DMS53 (cell line): ENCODE data around the gene MLKL.
A peak's percentile ranks its signal among the peaks of the same experiment; 100 is the strongest.
"Not testable (repeated sequence)": the region's sequence is repeated elsewhere in the genome, so short reads cannot be mapped to it uniquely, and the experiment has no call there.

Experiments
- DNase-seq: peaks from one replicate; lab custom pipeline; 2025; lab: John Stamatoyannopoulos, UW

The MLKL gene

DNA sequence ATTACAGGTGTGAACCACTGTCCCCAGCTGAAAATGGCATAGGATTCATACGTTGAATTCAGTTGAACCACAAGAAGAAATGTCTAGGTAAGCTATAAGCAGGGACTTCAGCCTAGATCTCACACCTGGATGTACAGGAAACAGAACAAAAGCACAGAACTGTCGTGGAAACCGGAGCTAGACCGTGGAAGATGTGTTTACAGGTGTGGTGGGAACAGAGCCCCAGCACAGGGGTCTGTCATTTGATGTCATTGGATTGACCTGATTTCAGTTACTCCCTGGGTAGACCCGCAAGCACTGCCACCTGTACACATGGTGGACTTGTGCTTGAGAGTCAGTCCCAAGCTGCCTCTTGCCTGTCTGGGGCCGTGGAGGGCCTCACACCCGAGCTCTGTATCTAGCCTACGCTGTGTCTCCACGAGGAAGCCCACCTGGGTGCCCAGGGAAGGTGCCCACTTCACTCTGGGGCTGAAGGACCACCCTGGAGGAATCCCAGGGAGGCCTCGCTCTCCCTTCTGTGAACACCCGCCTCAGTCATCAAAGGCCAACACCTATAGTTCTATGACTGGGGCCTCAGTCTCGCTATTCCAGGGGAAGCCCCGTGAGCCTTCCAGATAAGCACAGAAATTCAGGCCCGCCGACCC is 32.2 kb upstream of the MLKL start:
- DNase-seq, result no peak

DNA sequence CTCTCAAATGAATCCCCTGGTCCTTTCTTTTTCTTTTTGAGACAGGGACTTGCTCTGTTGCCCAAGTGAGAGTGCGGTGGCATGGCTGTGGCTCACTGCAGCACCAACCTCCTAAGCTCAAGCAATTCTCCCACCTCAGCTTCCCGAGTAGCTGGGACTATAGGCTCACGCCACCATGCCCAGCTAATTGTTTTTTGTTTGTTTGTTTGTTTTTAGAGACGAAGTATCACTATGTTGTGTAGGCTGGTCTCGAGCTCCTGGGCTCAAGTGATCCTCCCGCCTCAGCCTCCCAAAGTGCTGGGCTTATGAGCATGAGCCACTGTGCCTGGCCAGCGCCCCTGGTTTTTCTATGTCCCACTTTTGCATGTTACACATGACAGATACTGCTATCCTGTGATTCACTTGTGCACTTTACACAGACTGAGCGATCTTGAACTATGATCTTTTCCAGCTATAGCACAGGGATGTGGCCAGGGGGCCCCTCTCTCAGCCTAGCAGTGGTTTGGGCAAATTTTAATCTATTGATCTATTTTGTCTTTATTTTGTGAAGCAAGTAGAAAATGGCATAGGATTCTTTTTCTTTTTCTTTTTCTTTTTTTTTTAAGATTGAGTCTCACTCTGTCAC is 31.3 kb upstream of the MLKL start:
- DNase-seq, result no peak

DNA sequence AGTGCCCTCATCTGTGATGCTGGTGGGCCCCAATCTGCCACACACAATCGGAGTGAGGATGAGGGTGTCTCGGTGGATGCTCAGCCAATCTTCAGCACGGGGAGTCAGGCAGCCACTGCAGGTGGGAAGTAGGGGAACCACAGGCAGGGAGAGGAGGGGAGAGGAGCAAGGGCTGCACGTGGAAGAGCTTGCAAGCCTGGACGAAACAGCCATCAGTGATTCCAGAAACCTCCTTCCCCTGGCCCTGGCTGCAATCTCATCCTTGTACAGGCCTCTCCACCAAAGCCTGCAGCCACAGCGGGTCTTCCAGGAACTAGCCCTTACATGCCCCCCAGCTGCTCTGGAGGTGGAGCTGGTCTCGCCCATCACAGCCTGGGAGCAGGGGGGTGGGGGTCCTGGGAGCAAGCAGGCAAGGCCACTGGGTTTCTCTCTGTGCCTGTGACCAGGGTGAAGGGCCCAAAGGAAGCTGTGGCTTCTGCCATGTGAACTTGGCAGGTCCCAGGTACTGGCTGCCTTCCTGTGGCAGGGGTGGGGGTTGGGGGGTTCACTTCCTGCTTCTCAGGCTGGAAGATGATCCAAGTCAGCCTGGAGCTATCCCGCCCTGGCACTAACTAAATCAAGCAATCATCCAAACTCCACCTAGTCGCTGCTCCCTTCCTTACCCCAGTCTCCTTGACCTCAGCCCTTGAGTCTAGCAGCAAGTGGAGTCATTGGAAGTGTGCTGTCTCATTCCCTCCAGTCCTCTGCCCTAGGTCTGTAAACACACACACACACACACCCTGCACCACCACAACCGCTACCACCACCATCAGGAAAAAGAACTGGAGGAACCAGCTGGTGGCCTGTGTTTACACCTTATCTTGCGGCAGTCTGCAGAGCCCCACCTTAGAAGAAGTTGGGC is 29.4 kb upstream of the MLKL start:
- DNase-seq, result no peak

DNA sequence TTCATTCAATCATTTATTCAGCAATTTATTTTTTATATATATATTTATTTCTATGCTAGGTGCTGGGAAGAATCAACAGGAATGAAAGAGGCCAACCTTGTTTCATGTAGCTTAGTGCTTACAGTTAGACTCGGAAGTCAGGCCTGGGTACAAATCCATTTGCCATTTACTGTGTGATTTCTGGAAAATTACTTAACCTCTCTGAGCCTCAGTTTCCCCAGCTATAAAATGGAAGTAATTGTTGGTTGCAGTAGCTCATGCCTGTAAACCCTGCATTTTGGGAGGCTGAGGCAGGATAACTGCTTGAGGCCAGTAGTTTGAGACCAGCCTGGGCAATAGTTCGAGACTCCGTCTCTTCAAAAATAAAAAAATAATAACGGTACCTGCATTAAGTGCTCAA is 27.2 kb upstream of the MLKL start:
- no peak for DNase-seq

DNA sequence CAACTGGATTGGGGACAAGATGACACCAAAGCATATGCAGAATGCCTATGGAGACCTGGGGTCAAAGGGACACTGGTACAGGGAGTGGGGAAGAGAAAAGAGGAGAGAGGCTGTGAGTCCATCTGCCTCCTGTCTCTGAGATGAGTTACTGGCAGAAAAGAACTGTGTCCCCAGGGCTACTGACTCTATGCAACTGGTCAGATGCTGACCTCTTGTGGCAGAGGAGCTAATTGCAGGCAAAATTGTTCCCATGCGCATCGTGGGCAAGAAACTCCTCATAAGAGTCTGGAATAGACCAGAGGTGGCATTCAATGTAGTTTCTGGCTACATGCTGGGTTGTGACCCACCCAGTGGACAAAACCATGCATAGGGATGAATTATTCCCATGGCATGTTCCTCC is 26.1 kb upstream of the MLKL start:
- DNase-seq, result peak; percentile 37

DNA sequence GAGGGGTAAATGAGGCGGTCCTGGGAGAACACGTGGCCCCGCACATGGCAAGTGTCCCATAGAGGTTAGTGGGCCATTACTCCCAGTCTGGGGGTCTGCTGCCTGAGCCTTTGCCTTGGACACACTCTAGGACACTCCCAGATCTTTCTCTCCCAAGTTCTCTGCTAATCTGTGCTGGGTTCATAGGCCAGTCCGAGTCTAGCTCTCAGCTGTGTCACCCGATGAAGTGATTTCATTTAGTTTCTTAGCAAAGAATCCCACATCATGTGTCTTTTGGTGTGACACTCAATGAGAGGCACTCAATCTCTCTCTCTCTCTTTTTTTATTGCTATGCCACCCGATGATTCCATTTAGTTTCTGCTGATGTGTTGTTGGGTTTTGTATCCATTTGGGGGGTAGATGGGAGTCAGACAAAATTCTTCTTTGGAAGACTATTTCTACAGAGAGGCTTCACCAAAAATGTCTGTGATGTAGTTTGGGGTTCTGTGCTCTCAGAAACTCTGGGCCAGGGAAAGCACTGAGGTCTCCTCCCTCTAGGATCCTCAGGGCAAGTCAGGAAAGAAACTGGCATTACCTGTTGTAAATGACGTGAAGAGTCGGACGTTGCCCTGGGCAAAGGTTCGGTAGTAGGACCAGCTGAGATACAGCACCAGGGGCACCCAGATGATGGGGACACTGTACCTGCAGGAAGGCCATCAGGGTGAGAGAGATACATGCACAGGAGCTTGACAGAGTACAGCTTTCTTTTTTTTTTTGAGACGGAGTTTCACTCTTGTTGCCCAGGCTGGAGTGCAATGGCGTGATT is 25.2 kb upstream of the MLKL start:
- DNase-seq, result no peak

DNA sequence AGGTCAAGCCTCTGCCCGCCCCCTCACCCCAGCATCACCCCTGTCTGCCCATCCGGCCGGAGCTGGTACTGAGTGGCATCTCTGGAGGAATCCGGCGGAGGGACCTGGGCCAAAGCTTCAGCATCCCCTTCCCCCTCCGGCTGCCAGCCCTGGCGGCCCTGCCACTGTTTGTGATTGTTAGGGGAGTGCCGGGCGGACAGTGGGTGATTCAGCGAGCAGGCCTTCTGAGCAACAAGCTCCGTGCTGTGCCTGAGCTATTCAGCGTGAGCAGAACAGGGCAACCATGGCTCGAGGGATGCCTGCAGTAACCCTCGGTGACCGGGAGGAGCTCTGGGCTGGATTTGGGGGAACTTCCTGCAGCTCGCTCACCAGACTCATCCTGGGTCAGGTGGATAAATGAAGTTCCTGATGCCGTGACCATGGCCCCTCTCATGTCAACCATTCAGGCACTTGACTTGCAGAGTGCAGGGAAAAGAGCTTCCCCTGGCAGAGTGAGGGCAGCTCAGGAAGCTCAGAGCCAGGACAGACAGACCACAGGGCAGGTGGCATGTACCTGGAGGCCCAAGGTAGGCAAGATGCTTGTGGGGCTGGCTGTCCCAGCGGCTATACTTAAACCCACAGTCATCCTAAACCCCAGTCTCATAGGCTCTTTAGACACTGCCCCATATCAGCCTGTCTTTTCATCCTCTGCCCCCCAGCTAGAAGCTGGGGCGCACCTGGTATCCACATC is 24.3 kb upstream of the MLKL start:
- DNase-seq, result no peak

DNA sequence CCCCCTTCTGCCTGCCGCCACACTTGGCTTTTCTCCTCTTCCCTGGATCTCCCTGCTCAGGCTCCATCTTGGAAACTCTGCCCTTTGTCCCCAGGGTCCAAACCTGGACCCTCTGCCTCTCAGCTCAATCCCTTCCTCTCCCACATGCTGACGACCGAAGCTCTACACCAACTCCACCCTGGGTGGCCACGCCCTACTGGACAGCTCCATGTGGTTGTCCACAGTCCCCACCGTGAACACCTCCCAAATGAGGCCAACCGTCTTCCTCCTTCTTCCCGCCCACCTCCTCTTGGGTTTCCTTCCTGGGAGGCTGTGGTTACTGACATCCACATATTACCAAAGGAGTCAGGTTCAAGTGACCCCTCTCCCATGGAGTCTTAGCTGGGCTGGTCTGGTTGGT is 22.6 kb upstream of the MLKL start:
- DNase-seq, result no peak

DNA sequence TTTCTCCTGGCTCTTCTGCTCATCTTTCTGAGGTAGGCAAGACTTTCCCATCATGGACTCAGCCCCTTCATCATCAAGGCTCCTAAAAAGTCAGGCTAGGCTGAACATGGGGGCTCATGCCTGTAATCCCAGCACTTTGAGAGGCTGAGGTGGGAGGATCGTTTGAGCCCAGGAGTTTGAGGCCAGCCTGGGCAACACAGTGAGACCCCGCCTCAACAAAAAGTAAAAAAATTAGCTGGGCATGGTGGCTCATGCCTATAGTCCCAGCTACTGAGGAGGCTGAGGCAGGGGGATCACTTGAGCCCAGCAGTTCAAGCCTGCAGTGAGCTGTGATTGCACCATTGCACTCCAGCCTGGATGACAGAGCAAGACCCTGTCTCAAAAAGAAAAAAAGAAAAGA is 21.5 kb upstream of the MLKL start:
- DNase-seq, result not testable (repeated sequence)

DNA sequence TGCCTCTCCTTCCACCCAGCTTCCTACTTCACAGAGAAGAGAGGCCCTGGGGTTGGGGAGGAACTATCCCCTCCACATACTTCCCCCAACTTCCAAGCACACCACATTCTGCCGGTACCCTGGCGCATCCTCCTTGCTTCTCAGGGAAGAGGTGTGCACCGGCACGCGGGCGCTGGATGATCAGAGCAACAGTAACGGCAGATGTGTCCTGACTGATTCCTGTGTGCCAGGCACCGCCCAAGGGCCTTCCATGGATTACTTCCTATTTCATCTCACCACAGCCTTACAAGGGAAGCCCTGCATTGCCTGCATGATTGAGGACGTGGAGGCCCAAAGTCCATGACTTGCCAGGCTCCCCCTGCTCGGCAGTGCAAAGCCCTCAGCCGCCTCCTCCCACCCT is 21.1 kb upstream of the MLKL start:
- DNase-seq, result no peak

DNA sequence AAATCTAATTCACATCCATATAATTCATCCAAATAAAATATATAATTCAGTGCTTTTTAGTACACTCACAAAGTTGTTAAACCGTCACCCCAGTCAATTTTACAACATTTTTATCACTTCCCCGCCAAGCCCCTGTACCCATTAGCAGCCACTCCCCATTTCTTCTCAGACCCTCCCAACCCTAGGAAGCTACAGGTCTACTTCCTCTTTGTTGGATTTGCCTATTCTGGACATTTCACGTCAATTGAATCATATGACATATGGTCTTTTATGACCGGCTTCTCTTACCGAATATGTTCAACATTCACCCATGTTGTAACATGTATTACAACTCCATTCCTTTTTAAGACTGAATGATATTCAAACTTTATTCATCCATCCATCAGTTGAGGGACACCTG is 19.9 kb upstream of the MLKL start:
- no peak for DNase-seq

DNA sequence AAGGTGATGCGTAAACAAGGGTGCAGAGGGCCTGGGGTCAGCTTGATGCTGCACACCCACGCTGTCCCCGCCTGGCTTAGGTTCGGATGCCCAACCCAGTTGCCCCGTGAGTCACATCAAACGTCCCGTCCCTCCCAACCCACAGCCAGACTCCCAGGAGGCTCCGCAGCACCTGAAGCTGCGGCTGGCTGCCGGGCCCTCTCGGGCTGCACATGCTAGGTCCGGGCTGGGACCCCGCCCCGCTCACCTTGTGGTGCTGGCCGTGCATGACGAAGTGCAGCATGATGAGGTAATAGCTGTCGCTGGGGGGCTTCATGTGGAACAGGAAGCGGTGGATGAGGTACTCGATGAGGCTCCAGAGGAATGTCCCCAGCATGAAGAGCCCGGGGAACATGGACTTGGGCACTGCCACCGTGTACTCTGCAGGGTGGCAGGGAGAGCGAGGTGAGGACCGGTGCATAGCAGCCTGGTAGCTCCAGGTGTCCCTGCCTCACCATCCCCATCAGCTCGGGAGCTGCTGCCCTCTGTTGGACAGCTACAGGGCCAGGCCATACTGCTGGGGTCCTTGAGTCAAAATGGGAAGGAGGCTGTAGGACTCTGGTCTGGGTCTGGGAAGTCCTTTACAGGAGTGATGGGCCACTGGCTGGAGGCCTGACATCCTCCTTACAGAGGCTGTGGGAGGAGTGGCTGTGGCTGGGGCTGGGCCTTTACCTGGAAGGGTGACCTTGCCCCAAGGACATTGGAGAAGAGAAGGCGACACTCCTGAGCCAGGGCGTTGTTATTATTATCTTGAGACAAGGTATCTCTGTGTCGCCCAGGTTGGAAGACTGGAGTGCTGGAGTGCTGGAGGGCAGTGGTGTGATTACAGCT is 18.3 kb upstream of the MLKL start:
- DNase-seq, result no peak

DNA sequence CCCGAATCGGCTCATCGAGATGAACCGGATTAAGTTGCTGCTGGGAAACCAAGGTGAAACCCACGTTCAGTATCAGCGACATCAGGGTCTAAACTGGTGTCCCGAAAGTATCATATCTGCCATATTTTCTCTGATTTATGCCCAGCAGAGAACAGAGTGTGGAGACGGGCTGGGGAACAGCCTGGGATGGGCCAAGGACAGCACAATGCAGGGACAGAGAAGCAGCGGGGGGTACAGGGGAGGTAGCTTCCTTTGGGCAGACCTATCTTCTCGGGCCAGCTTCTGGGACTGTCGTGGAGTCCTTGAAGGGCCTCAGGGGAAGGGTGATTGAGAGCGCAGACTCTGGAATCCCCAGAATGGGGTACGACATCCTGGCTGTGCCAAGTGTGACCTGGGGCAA is 17.5 kb upstream of the MLKL start:
- no peak for DNase-seq

DNA sequence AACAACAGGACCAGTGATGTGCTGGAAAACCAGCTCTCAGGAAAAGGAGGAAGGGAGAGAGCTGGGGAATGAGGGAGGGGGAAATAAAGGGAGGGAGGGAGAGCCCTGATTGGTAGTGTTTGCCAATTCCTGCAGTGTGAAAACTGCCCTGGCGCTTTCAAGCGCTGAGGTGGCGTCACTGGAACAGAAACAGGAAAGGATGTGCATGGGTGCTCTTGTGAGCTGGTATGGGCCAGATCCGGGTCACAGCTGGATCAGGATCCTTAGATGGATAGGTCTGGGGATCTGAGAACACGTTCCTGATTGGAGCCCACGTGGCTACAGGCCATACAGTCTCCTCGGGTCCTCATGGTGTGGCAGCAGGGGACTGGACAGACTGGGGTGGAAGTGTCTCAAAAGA is 16.7 kb upstream of the MLKL start:
- DNase-seq, result no peak

DNA sequence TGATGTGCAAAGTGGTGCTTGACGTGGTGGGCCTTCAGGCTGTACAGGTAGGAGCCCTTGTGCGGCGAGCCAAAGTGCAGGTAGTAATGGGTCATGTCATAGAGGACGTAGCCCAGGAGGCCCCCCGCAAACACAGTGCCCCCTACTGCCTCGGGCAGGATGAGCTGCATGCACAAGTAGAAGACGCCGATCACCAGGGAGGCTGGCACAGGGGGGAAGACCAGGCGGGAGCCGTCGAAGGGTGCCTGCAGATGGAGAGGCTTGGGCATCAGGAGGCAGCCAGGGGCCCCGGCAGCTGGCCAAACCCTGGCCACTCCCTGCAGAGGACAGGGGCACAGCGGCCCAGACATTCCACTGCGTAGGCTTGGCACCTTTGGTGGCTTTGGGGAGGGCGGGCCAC is 15.7 kb upstream of the MLKL start:
- no peak for DNase-seq

DNA sequence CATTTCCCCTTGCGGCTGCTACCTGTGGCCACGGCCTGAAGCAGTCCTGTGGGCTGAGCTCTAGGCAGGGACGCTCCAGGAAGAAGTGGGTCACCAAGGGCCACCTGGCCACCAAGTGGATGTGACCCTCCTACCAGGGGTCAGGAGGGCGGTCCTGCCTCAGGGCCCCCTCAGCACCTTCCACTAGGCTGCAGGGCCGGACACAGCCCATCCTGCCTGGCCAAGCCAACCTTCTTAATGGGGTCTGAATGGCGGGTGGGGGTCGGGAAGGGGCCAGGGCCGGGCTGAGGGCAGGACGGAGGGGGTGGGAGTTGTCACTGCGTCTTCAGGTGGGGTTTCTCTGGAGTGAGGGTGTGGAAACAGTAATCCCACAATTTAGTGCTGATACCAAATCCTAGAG is 13.2 kb upstream of the MLKL start:
- no peak for DNase-seq

DNA sequence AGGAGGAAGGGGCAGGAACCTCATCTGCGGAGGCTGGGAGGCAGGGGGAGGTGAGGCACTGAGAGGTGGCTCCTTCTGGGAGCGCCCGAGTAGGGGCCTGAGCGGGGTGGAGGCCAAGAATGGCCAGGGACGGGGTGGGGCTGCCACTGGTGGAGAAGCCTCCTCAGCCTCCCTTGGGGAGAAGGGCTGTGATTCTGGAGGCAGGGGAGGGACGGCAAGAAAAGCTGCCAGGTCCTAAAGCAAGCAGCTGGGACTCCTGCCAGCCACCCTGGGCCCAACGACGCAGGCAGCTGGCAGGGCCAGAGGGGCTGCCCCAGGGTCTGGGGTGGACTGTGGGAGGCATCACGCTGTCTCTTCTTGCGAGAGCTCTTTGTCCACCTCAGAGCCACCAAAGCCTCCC is 12.7 kb upstream of the MLKL start:
- no peak for DNase-seq

DNA sequence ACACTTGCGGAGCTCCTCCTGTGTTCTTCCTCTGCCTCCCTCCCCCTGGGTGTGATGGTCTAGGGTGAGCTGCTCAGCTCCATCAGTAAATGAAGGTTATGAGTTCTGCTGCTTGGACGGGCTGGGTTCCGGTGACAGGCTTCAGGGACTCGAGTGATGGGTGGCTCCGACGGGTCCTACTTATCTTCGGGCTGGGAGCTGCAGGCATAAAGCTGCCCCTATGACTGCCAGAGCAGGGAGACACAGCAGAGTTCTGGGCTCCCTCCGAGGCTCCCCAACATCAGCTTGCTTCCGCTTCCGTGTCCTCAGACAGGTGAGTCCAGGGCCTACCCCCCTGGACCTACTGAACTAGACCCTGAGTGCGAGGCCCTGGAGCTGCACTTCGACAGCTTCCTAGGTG is 11.3 kb upstream of the MLKL start:
- no peak for DNase-seq

DNA sequence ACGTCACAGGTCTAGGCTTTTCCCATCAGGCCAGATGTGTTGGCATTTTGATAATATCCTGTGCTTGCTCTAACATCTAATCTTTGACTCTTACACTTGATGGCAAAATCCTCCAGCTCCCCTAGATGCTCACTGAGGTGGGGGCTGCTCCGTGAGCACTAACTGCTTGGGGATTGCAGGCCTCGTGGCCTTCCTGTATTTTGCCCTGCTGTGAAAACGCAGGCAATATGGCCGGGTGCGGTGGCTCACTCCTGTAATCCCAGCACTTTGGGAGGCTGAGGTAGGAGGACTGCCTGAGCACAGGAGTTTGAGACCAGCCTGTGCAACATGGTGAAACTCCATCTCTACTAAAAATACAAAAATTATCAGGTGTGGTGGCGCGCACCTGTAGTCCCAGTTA is 9.7 kb upstream of the MLKL start:
- no peak for DNase-seq

DNA sequence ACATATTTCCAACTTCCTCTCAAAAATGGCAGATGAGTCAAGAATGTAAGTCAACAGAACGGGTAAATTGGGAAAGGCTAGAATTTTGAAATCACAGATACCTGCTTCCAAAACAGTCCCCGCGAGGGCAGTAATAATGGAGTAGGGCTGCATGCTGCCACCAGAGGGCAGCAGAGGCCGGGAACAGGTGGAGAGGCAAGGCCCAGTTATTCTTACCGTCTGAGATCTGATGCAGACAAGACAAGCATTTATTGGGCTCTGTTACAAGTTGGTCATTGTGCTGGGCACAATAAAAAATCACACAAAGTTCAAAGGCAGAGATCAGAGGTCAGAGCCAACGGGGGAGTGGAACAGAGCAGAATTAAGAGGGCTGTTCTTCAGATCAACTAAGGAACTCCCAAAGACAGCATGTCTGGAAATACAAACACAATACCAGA is 8.8 kb upstream of the MLKL start:
- DNase-seq, result peak; percentile 78

DNA sequence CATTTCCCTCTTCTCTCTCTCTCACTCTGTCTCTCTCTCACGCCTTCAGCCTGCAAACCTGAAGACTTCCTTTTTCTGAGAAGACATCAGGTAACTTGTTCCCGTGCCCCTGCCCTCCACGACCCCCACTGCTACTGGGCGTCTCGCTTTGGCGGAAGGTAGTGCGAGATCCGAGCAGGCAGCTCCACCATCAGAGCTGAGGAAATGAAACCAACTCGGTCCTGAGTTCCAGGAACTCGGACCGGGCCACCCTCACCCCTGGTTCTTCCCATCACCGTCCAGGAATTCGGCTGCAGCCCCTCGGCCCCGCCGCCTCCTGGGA is 585 bp downstream of the MLKL start:
- DNase-seq, result peak; percentile 44
